Measurements from ENCODE around the gene CPEB2.

- TF ChIP-seq, protein P1, sequence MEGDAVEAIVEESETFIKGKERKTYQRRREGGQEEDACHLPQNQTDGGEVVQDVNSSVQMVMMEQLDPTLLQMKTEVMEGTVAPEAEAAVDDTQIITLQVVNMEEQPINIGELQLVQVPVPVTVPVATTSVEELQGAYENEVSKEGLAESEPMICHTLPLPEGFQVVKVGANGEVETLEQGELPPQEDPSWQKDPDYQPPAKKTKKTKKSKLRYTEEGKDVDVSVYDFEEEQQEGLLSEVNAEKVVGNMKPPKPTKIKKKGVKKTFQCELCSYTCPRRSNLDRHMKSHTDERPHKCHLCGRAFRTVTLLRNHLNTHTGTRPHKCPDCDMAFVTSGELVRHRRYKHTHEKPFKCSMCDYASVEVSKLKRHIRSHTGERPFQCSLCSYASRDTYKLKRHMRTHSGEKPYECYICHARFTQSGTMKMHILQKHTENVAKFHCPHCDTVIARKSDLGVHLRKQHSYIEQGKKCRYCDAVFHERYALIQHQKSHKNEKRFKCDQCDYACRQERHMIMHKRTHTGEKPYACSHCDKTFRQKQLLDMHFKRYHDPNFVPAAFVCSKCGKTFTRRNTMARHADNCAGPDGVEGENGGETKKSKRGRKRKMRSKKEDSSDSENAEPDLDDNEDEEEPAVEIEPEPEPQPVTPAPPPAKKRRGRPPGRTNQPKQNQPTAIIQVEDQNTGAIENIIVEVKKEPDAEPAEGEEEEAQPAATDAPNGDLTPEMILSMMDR (IDR thresholded peaks at IDR 0.05) = no peak
- no peak for TF ChIP-seq ZFX (IDR thresholded peaks at IDR 0.05; ENCODE audit: borderline replicate concordance)
These were observed 107.3 kb downstream of the CPEB2 start for GRCh38 chr4:15109600-15109999.
